ENCODE measurements around the gene KIAA1217. TPM values are rescaled to one million over a fixed set of nuclear protein-coding genes. Genes with fewer than 3 reads are reported as not detected.
A peak's percentile ranks its signal among the peaks of the same experiment; 100 is the strongest.

KIAA1217 gene
- 1.3 and 2.2 TPM in 2 replicates for polyA plus RNA-seq (2011; rRNA removed)
- polyA minus RNA-seq (2011; rRNA and poly(A)+ RNA removed): 2.3 and 4.7 TPM in 2 replicates

GRCh38 chr10:24208661-24209431, at the start of gene KIAA1217:
TSS of gene KIAA1217 (plus strand) at chr10:24209138. CDS start at chr10:24209194, 56 bp downstream.
- TF ChIP-seq, protein P1, sequence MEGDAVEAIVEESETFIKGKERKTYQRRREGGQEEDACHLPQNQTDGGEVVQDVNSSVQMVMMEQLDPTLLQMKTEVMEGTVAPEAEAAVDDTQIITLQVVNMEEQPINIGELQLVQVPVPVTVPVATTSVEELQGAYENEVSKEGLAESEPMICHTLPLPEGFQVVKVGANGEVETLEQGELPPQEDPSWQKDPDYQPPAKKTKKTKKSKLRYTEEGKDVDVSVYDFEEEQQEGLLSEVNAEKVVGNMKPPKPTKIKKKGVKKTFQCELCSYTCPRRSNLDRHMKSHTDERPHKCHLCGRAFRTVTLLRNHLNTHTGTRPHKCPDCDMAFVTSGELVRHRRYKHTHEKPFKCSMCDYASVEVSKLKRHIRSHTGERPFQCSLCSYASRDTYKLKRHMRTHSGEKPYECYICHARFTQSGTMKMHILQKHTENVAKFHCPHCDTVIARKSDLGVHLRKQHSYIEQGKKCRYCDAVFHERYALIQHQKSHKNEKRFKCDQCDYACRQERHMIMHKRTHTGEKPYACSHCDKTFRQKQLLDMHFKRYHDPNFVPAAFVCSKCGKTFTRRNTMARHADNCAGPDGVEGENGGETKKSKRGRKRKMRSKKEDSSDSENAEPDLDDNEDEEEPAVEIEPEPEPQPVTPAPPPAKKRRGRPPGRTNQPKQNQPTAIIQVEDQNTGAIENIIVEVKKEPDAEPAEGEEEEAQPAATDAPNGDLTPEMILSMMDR (IDR thresholded peaks at IDR 0.05; ENCODE audit: insufficient read depth, low read depth, low read length): no peak
- DNase-seq (ENCODE audit: low read depth): no peak
- H3K36me3 ChIP-seq (ENCODE audit: control insufficient read depth, insufficient read depth, low read length): no peaks in the 10 kb centered on the region
- peak within 1 kb of the TSS; percentile 32 for H3K4me3 ChIP-seq (ENCODE audit: low read depth, low read length)
- ChIA-PET POLR2A (no interaction called here), CTCF (interaction anchor here (1.0 to 1.7 kb wide), 3 partner anchors 28 to 153 kb away, joined by 3 to 7 read pairs (median 3); no protein-coding TSS in a partner anchor)
- no peaks in the 10 kb centered on the region for H3K27me3 ChIP-seq (ENCODE audit: control insufficient read depth, insufficient read depth, low read length)

GRCh38 chr10:24162206-24162985, 46.5 kb upstream of the KIAA1217 start:
- ChIA-PET CTCF (interaction anchor here (0.7 kb wide), 1 partner anchor 352 kb away, joined by 3 read pairs; no protein-coding TSS in a partner anchor), POLR2A (no interaction called here)
- Histone ChIP-seq H3K4me3 (ENCODE audit: low read depth, low read length) (no peak overlapping the region), H3K36me3 (ENCODE audit: control insufficient read depth, insufficient read depth, low read length) (no peaks in the 10 kb centered on the region), H3K27me3 (ENCODE audit: control insufficient read depth, insufficient read depth, low read length) (no peaks in the 10 kb centered on the region)
- no peak for DNase-seq (ENCODE audit: low read depth)
- TF ChIP-seq, protein P1 (IDR thresholded peaks at IDR 0.05; ENCODE audit: insufficient read depth, low read depth, low read length): no peak

DNA sequence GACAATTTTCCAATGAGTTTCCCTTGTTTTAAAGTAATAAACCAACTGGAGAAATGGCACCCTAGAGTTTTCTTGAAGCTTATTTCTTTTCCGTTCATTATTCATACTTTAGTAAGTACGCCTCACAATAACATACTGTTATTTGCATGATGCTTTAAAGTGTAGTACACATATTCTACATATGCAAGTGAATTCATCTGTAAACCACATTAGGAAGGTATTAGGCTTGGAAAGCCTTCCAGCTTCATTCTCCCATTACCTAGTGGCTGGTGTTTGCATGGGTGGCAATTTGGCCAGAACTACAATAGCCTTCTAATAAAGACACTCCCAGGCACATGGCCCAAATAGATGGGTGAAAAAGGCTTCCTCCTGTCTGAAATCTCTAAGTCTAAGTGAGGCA, 45.5 kb upstream of the KIAA1217 start:
- POLR2A ChIA-PET: no interaction called here
- no peak overlapping the region for H3K4me3 ChIP-seq (ENCODE audit: low read depth, low read length)
- no peak for DNase-seq (ENCODE audit: low read depth)
- H3K36me3 ChIP-seq (ENCODE audit: control insufficient read depth, insufficient read depth, low read length): no peaks in the 10 kb centered on the region
- TF ChIP-seq, protein P1 (IDR thresholded peaks at IDR 0.05; ENCODE audit: insufficient read depth, low read depth, low read length): no peak
- CTCF ChIA-PET: no interaction called here
- H3K27me3 ChIP-seq (ENCODE audit: control insufficient read depth, insufficient read depth, low read length): no peaks in the 10 kb centered on the region

DNA sequence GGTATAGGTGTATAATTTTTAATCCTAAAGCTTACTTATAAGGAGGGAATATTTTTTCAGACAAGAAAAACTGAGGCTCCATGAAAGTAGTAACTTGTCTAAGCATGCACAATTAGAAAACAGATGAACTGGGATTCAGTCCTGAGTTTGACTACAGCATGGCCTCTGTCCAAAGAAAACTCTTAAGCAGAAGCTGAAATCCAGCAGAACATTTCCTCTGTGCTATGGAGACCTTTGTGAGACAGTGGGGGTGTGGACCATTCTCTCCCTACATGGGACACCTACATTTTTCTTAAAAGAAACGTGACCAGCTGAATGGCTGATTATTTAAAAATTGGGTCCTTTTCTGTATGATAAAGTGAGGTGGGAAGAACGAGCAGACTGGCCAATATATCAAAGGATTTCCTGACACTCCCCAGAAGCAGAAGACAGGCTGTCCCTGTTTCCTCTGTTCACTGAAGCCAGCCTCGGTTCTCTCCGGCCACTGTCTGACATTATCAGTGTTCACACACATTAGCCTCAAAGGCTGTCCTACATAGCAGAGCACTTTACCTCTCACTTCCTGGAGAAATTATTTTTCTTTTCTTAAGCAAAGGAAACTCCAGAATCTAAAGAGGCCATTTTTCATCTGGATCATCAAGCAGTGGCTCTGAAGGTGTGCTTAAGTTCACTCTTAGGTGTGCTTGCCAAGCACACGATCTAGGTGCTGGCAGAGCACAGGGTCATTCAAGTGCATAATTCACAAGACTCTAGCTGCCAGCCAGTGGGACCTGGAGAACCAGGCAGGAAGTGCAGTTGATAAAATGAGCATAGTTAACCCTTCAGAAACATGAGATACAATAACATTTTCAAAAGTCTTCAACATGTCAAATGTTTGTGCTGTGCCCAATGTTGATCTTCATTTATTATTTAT, 40.4 kb upstream of the KIAA1217 start:
- ChIA-PET POLR2A (no interaction called here), CTCF (interaction anchor here (0.6 to 1.1 kb wide), 3 partner anchors 9 to 336 kb away, joined by 3 to 4 read pairs (median 3); no protein-coding TSS in a partner anchor)
- Histone ChIP-seq H3K4me3 (ENCODE audit: low read depth, low read length) (no peak overlapping the region), H3K27me3 (ENCODE audit: control insufficient read depth, insufficient read depth, low read length) (no peaks in the 10 kb centered on the region), H3K36me3 (ENCODE audit: control insufficient read depth, insufficient read depth, low read length) (no peaks in the 10 kb centered on the region)
- no peak for DNase-seq (ENCODE audit: low read depth)
- TF ChIP-seq, protein P1 (IDR thresholded peaks at IDR 0.05; ENCODE audit: insufficient read depth, low read depth, low read length): no peak

All from BJ (cell line).